K562 (cell line): ENCODE results near the gene CDC37. TPM values are rescaled to one million over a fixed set of nuclear protein-coding genes. Genes with fewer than 3 reads are reported as not detected.

Experiments
- FOXO4 ChIP-seq: fragments of 450-650 bp; formaldehyde crosslinking; IDR thresholded peaks from 2 replicates; pipeline ENCODE4 v1.4.0; 2020; ENCODE audit warnings: mild to moderate bottlenecking, moderate library complexity
- LEF1 ChIP-seq: fragments of 450-650 bp; IDR thresholded peaks from 2 replicates; pipeline ENCODE4 v1.6.1; 2016; ENCODE audit warnings: mild to moderate bottlenecking
- MTA1 ChIP-seq: fragments of 450-650 bp; IDR thresholded peaks from 2 replicates; pipeline ENCODE4 v1.6.1; 2017; ENCODE audit warnings: borderline replicate concordance
- POLR2A ChIP-seq: fragments of 450-650 bp; conservative IDR thresholded peaks from 2 replicates; pipeline ENCODE4 v1.6.1; 2016
- RBM22 ChIP-seq: fragments of 200-400 bp; formaldehyde crosslinking; IDR thresholded peaks from 2 replicates; pipeline ENCODE4 v1.6.1; 2018; ENCODE audit warnings: low read length, low read depth; ENCODE audit not compliant: poor library complexity, severe bottlenecking
- polyA plus RNA-seq, 8 experiments: library from polyadenylated mRNA; depleted of rRNA in 4 of 8; stranded (reverse) in 5 of 8; unstranded in 3 of 8; fragments of >200 nt; fragmentation: Nextera tagmentation in 2 of 8; fragmentation: Illumina TruSeq in 1 of 8; extraction: Ambion mirVana in 2 of 8; extraction: Trizol in 1 of 8; gene quantifications; 2 replicates each; pipeline versions ENCODE4 v1.2.1 to v1.2.3, GENCODE V29; 2011 to 2014; ENCODE audit warnings: inconsistent platforms in 1 of 8, missing spikeins in 1 of 8
- total RNA-seq, 7 experiments: library from RNA; depleted of rRNA in 6 of 7; stranded (reverse); fragments of >200 nt in 6 of 7; fragmentation: Illumina TruSeq in 2 of 7; extraction: Trizol in 2 of 7; gene quantifications; 2 replicates each; pipeline versions ENCODE4 v1.2.1 to v1.2.3, GENCODE V29; 2011 to 2021; ENCODE audit warnings: low replicate concordance in 1 of 7
- TF ChIP-seq, protein P1 (sequence below): fragments of 450-650 bp; formaldehyde crosslinking; IDR thresholded peaks from 2 replicates; pipeline ENCODE4 v1.4.0; 2020; ENCODE audit warnings: mild to moderate bottlenecking, mixed read lengths
- TF ChIP-seq, protein P2 (sequence below), 2 experiments: fragments of 450-650 bp in 1 of 2; sonication (generic) in 1 of 2; formaldehyde crosslinking in 1 of 2; IDR thresholded peaks in 1 of 2; conservative IDR thresholded peaks in 1 of 2; 2 replicates each; pipeline versions ENCODE4 v1.6.1 to v1.8.1; 2016 to 2023; ENCODE audit warnings: mild to moderate bottlenecking in 2 of 2, moderate library complexity in 2 of 2, inconsistent platforms in 1 of 2, missing genetic modification reagents in 1 of 2

CDC37 gene
- total and polyA plus RNA-seq, 9 of the 15 experiments (the other 6 are each of a cell fraction or from before 2014, with no cell fraction given), result 6.6 to 538 (median 227) TPM

DNA sequence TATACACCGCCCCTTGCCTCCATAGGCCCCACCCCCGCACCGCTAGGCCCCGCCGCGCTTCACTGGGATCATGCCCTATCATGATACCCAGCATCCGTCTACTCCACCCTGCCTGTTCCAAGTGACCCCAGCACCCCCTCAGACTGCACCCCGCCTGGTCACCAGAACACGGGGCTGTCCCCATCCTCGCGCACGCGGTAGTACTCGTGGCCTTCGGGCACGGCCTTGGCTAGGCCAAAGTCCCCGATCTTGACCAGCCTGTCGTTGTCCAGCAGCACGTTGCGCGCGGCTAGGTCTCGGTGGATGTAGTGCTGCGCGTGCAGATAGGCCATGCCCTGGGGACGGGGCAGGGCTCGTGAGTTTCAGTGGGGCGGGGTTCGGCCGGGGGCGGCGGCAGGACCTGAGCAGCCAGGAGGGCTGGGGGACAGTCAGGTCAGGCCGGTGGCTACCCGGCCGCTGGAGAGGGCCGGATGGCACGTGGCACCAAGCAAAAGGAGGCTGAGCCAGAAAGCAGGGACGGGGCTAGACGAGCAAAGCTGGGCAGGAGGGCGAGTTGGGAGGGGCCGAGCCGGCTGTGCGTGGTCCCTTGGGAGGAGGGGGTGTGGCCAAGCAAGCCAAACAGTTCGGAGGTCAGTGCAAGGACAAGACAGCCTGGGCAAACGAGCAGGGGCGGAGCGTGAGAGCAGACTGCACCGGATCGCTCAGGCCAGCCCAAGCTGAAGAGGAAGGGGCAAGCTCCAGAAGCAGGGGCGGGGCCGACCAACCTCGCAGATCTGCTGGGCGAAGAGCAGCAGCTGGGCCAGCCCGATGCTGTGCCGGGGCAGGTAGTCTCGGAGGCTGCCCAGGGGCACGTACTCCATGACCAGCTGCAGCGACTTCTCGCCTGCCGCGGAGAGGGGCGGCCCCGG, 50.3 kb downstream of the CDC37 start (continued):
- TF ChIP-seq, protein P1, sequence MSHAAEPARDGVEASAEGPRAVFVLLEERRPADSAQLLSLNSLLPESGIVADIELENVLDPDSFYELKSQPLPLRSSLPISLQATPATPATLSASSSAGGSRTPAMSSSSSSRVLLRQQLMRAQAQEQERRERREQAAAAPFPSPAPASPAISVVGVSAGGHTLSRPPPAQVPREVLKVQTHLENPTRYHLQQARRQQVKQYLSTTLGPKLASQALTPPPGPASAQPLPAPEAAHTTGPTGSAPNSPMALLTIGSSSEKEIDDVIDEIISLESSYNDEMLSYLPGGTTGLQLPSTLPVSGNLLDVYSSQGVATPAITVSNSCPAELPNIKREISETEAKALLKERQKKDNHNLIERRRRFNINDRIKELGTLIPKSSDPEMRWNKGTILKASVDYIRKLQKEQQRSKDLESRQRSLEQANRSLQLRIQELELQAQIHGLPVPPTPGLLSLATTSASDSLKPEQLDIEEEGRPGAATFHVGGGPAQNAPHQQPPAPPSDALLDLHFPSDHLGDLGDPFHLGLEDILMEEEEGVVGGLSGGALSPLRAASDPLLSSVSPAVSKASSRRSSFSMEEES (CRISPR knock-in tag), result no peak
- no peak for TF ChIP-seq LEF1
- TF ChIP-seq FOXO4 (CRISPR knock-in tag), result no peak
- TF ChIP-seq, protein P2, sequence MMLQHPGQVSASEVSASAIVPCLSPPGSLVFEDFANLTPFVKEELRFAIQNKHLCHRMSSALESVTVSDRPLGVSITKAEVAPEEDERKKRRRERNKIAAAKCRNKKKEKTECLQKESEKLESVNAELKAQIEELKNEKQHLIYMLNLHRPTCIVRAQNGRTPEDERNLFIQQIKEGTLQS (IDR thresholded peaks at IDR 0.05), result peak; percentile 19; the same call in 1 of the 2 replicates
- TF ChIP-seq, protein P2 (CRISPR knock-in tag; conservative IDR thresholded peaks at IDR 0.05), result no peak
- TF ChIP-seq MTA1, result no peak
- TF ChIP-seq POLR2A, result no peak
- TF ChIP-seq RBM22, result peak; percentile 51
